WTC11 (cell line): ENCODE results near the gene SH3BGRL3. TPM values are rescaled to one million over a fixed set of nuclear protein-coding genes. Genes with fewer than 3 reads are reported as not detected.

Experiments
- ATAC-seq: fragments of 200-7000 bp; cut with Tn5 transposase; 2 replicates; pipeline ENCODE4 v1.10.0; 2021; ENCODE audit warnings: mild to moderate bottlenecking, moderate library complexity
- Bru-seq: library from RNA; stranded (reverse); fragments of 400-500 nt; gene quantifications from one replicate; lab custom pipeline; 2021; lab: Mats Ljungman, UMichigan
- CTCF ChIA-PET: fragments of 300-600 bp; sonication (Branson Sonifier 250); formaldehyde crosslinking; loops from one replicate; lab custom pipeline; 2021; ENCODE audit warnings: antibody characterized with exemption; lab: Charles Lee
- POLR2A ChIA-PET: fragments of 350-600 bp; sonication (Branson Sonifier 250); formaldehyde crosslinking; loops from one replicate; lab custom pipeline; 2021; ENCODE audit warnings: antibody characterized with exemption; lab: Charles Lee
- DNase-seq: peaks from one replicate; pipeline ENCODE4 v3.0.0; 2021; ENCODE audit warnings: low spot score
- H3K27ac Mint-ChIP-seq: 2 replicates; pipeline ENCODE4 v1.8.0; 2021; ENCODE audit warnings: mixed read lengths
- H3K27me3 Mint-ChIP-seq: 2 replicates; pipeline ENCODE4 v1.8.0; 2021; ENCODE audit warnings: low read depth, mild to moderate bottlenecking, moderate library complexity, mixed read lengths
- H3K36me3 Mint-ChIP-seq: 2 replicates; pipeline ENCODE4 v1.8.0; 2021; ENCODE audit warnings: mixed read lengths
- H3K4me1 Mint-ChIP-seq: 2 replicates; pipeline ENCODE4 v1.8.0; 2022; ENCODE audit warnings: mixed read lengths
- H3K4me3 Mint-ChIP-seq: 2 replicates; pipeline ENCODE4 v1.8.0; 2021; ENCODE audit warnings: mild to moderate bottlenecking, moderate library complexity, mixed read lengths
- H3K9me3 Mint-ChIP-seq: 2 replicates; pipeline ENCODE4 v1.8.0; 2021; ENCODE audit warnings: mixed read lengths
- ATF3 ChIP-seq: sonication (generic); formaldehyde crosslinking; conservative IDR thresholded peaks from 2 replicates; pipeline ENCODE4 v1.8.1; 2022; ENCODE audit warnings: mild to moderate bottlenecking, missing genetic modification reagents
- E2F5 ChIP-seq: sonication (generic); formaldehyde crosslinking; IDR thresholded peaks from 2 replicates; pipeline ENCODE4 v1.8.1; 2022; ENCODE audit warnings: mild to moderate bottlenecking, moderate library complexity, missing genetic modification reagents
- ETV6 ChIP-seq: sonication (generic); formaldehyde crosslinking; IDR thresholded peaks from 2 replicates; pipeline ENCODE4 v1.8.1; 2022; ENCODE audit warnings: mild to moderate bottlenecking, missing genetic modification reagents
- FOXJ3 ChIP-seq: sonication (generic); formaldehyde crosslinking; IDR thresholded peaks from 2 replicates; pipeline ENCODE4 v1.9.0; 2021; ENCODE audit warnings: missing genetic modification reagents, mild to moderate bottlenecking, borderline replicate concordance
- FOXK1 ChIP-seq: sonication (generic); formaldehyde crosslinking; IDR thresholded peaks from 2 replicates; pipeline ENCODE4 v1.8.0; 2022; ENCODE audit warnings: mild to moderate bottlenecking, moderate library complexity, missing genetic modification reagents
- GABPB1 ChIP-seq: sonication (generic); formaldehyde crosslinking; IDR thresholded peaks from 2 replicates; pipeline ENCODE4 v1.8.1; 2023; ENCODE audit warnings: mild to moderate bottlenecking, missing genetic modification reagents
- HMGXB4 ChIP-seq: sonication (generic); formaldehyde crosslinking; IDR thresholded peaks from 2 replicates; pipeline ENCODE4 v1.8.1; 2023; ENCODE audit warnings: mild to moderate bottlenecking, moderate library complexity, missing genetic modification reagents
- IRF2 ChIP-seq: sonication (generic); formaldehyde crosslinking; IDR thresholded peaks from 2 replicates; pipeline ENCODE4 v1.8.0; 2022; ENCODE audit warnings: low read depth, missing genetic modification reagents, borderline replicate concordance
- JUN ChIP-seq: sonication (generic); formaldehyde crosslinking; IDR thresholded peaks from 2 replicates; pipeline ENCODE4 v1.8.0; 2023; ENCODE audit warnings: mild to moderate bottlenecking, missing genetic modification reagents
- NR1H2 ChIP-seq: sonication (generic); formaldehyde crosslinking; IDR thresholded peaks from 2 replicates; pipeline ENCODE4 v1.9.0; 2021; ENCODE audit warnings: mild to moderate bottlenecking, moderate library complexity, missing genetic modification reagents
- NR2C2 ChIP-seq: sonication (generic); formaldehyde crosslinking; IDR thresholded peaks from 2 replicates; pipeline ENCODE4 v1.8.0; 2022; ENCODE audit warnings: mild to moderate bottlenecking, missing genetic modification reagents
- NR3C1 ChIP-seq: sonication (generic); formaldehyde crosslinking; conservative IDR thresholded peaks from 2 replicates; pipeline ENCODE4 v1.8.1; 2023; ENCODE audit warnings: low read depth, mild to moderate bottlenecking, missing genetic modification reagents
- OVOL2 ChIP-seq: fragments of 250-450 bp; sonication (Bioruptor Pico); IDR thresholded peaks from 2 replicates; pipeline ENCODE4 v1.9.0; 2021; ENCODE audit warnings: mild to moderate bottlenecking, borderline replicate concordance
- PREB ChIP-seq: sonication (generic); formaldehyde crosslinking; IDR thresholded peaks from 2 replicates; pipeline ENCODE4 v1.8.1; 2022; ENCODE audit warnings: mild to moderate bottlenecking, missing genetic modification reagents, moderate library complexity, borderline replicate concordance
- PRRX2 ChIP-seq: fragments of 250-450 bp; sonication (Bioruptor Pico); IDR thresholded peaks from 2 replicates; pipeline ENCODE4 v1.8.0; 2021; ENCODE audit warnings: mild to moderate bottlenecking
- STAT6 ChIP-seq: sonication (generic); formaldehyde crosslinking; conservative IDR thresholded peaks from 2 replicates; pipeline ENCODE4 v1.8.1; 2023; ENCODE audit warnings: mild to moderate bottlenecking, low read depth, missing genetic modification reagents, moderate library complexity
- TEAD4 ChIP-seq: sonication (generic); formaldehyde crosslinking; IDR thresholded peaks from 2 replicates; pipeline ENCODE4 v1.8.0; 2022; ENCODE audit warnings: mild to moderate bottlenecking, missing genetic modification reagents
- ZBTB43 ChIP-seq: sonication (generic); formaldehyde crosslinking; IDR thresholded peaks from 2 replicates; pipeline ENCODE4 v1.8.1; 2023; ENCODE audit warnings: mild to moderate bottlenecking, missing genetic modification reagents
- ZMAT4 ChIP-seq: fragments of 250-450 bp; sonication (Bioruptor Pico); IDR thresholded peaks from 2 replicates; pipeline ENCODE4 v1.9.0; 2021; ENCODE audit warnings: mild to moderate bottlenecking
- ZNF416 ChIP-seq: fragments of 250-450 bp; sonication (Bioruptor Pico); IDR thresholded peaks from 2 replicates; pipeline ENCODE4 v1.9.0; 2021; ENCODE audit warnings: mild to moderate bottlenecking, inconsistent platforms
- ZNF425 ChIP-seq: fragments of 250-450 bp; sonication (Bioruptor Pico); conservative IDR thresholded peaks from 2 replicates; pipeline ENCODE4 v1.9.0; 2021; ENCODE audit warnings: mild to moderate bottlenecking
- long read RNA-seq, 3 experiments: library from RNA in 1 of 3; library from capped mRNA in 1 of 3; library from polyadenylated mRNA in 1 of 3; unstranded in 2 of 3; stranded (forward) in 1 of 3; transcript quantifications; one replicate each; pipeline ENCODE4 v2.0.0, GENCODE V29; 2021
- total RNA-seq: library from RNA; stranded (reverse); gene quantifications from 3 replicates; pipeline ENCODE4 v1.2.3, GENCODE V29; 2021

SH3BGRL3 gene
- 70.8 to 92.9 TPM (median 92.3 TPM) in 3 replicates for total RNA-seq
- percentile 67 among the genes with signal in this experiment for Bru-seq, nascent RNA
- long read RNA-seq, experiment 1, transcript SH3BGRL3-201 (3 exons, 1,661 nt) = major isoform, 240 of 248 reads
- long read RNA-seq, experiment 1, partial matches to known transcripts = 1 of 248 reads
- long read RNA-seq, experiment 1, other reads (novel, unspliced or antisense) = 3 of 248 reads
- long read RNA-seq, experiment 2, transcript SH3BGRL3-201 (3 exons, 1,661 nt) = major isoform, 214 of 250 reads
- long read RNA-seq, experiment 2, partial matches to known transcripts = 6 of 250 reads
- long read RNA-seq, experiment 2, other reads (novel, unspliced or antisense) = 26 of 250 reads
- long read RNA-seq, experiment 3, transcript SH3BGRL3-201 (3 exons, 1,661 nt) = major isoform, 23 of 27 reads
- long read RNA-seq, experiment 3, partial matches to known transcripts = 0 of 27 reads
- long read RNA-seq, experiment 3, other reads (novel, unspliced or antisense) = 0 of 27 reads

GRCh38 chr1:26279456-26280332 is at the start of gene SH3BGRL3:
Gene SH3BGRL3, plus strand, starts transcription at chr1:26280086. Its CDS starts 70 bp downstream, at chr1:26280156.
- ATAC-seq = peak; percentile 71
- peak within 1 kb of the TSS; percentile 78 for H3K27ac Mint-ChIP-seq
- peaks cover 39% of the 10 kb centered on the region for H3K36me3 Mint-ChIP-seq
- peak within 1 kb of the TSS; percentile 85 for H3K4me3 Mint-ChIP-seq
- peak; percentile 76 for DNase-seq
- CTCF ChIA-PET = interaction anchor here (0.6 to 11.1 kb wide), 30 partner anchors 9 to 254 kb away, joined by 3 to 306 read pairs (median 4); partner anchors contain the start of genes CATSPER4, CD52, CEP85 and CNKSR1
- H3K4me1 Mint-ChIP-seq = peaks cover 40% of the 10 kb centered on the region
- H3K27me3 Mint-ChIP-seq = no peaks in the 10 kb centered on the region
- H3K9me3 Mint-ChIP-seq = no peaks in the 10 kb centered on the region
- POLR2A ChIA-PET = interaction anchor here (0.6 to 1.3 kb wide), 5 partner anchors 11 to 192 kb away, joined by 3 to 6 read pairs (median 4); partner anchors contain the start of genes CATSPER4 and HMGN2
- TF ChIP-seq PREB (CRISPR knock-in tag) = no peak
- 0 out of 2 replicates have a peak, but pooled peaks have one; percentile 40 for TF ChIP-seq GABPB1
- no peak for TF ChIP-seq ATF3
- TF ChIP-seq NR3C1 (CRISPR knock-in tag) = no peak
- no peak for TF ChIP-seq JUN (CRISPR knock-in tag)
- TF ChIP-seq NR2C2 (CRISPR knock-in tag) = 0 out of 2 replicates have a peak, but pooled peaks have one; percentile 46
- TF ChIP-seq ZNF416 (CRISPR knock-in tag) = 0 out of 2 replicates have a peak, but pooled peaks have one; percentile 1
- TF ChIP-seq ZBTB43 = no peak; the same call in 1 of the 2 replicates
- no peak for TF ChIP-seq FOXJ3 (CRISPR knock-in tag)
- TF ChIP-seq STAT6 (CRISPR knock-in tag) = no peak
- TF ChIP-seq ZMAT4 (CRISPR knock-in tag) = no peak
- TF ChIP-seq ETV6 (CRISPR knock-in tag) = 0 out of 2 replicates have a peak, but pooled peaks have one; percentile 23
- TF ChIP-seq PRRX2 (CRISPR knock-in tag) = no peak
- no peak for TF ChIP-seq TEAD4 (CRISPR knock-in tag)
- TF ChIP-seq FOXK1 (CRISPR knock-in tag) = 0 out of 2 replicates have a peak, but pooled peaks have one; percentile 28
- TF ChIP-seq E2F5 = peak; percentile 80; the same call in 1 of the 2 replicates
- peak; percentile 73 for TF ChIP-seq HMGXB4 (CRISPR knock-in tag)
- no peak for TF ChIP-seq ZNF425 (CRISPR knock-in tag)
- no peak for TF ChIP-seq NR1H2 (CRISPR knock-in tag)
- TF ChIP-seq IRF2 = no peak
- no peak for TF ChIP-seq OVOL2
